ENCODE results near the gene RPS17.
"Not testable (repeated sequence)": the region's sequence is repeated elsewhere in the genome, so short reads cannot be mapped to it uniquely, and the experiment has no call there.

The RPS17 gene

DNA sequence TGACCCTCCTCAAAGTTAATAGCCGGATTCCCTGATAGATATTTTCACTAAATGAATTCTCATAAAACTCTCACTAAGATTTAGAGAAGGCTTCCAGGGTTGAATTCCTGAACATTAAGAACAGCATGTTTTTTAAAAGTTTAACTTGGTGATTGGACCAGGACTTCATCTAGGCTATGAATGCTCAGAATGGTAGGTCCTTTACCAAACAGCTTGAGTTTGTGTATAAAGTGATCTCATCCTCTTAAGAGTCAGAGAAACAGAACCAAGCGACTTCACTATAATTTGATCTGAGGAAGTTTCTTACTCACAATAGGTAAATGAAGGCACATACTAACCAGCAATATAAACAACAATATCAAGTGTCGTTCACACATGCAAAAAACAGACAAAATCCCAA is 36.2 kb downstream of the RPS17 start:
- not testable (repeated sequence) for H3K9me3 Mint-ChIP-seq, H3K4me1 Mint-ChIP-seq, H3K36me3 Mint-ChIP-seq, H3K27me3 Mint-ChIP-seq, H3K27ac Mint-ChIP-seq, H3K4me3 Mint-ChIP-seq

DNA sequence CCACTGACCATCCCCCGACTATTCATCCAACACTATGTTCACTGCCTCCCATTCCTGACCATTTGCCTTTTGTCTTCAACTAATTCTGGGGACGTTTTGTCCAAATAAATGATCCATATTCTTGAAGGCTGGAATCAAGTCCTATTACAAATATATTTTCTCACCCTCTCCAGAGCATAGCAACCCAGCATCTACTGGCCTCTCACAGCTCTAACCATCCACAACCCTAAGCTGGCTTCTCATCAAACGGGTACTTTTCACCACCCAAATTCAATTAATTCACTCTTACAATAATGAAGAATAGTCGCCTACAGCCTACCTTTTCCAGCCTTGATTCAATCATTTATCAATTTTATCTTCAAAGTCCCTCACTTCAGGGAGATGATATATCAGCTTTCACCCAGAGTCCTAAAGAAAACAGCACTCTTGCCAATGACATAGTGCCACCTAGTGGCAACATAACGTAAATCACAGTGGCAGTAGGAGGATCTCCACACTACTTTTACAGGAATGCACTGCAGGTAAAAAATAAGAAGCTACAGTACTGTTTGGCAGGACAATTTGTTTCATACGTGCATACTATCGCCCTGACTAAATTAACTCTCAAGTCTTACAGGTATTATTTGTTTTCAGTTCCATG is 37.4 kb downstream of the RPS17 start:
- not testable (repeated sequence) for H3K36me3 Mint-ChIP-seq, H3K27me3 Mint-ChIP-seq, H3K9me3 Mint-ChIP-seq, H3K27ac Mint-ChIP-seq, H3K4me3 Mint-ChIP-seq, H3K4me1 Mint-ChIP-seq

DNA sequence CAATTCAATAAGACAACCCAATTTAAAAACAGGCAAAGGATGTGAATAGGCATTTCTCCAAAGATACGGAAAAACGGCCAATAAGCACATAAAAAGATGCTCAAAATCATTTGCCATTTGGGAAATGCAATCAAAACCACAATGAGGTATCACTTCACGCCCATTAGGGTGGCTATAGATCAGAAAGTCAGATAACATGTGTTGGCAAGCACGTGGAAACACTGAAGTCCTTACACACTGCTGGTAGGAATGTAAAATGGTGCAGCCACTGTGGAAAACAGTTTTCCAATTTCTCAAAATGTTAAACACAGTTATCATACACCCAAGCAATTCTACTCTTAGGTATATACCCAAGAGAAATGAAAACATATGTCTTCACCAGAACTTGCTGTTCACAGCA is 39.5 kb downstream of the RPS17 start:
- H3K4me3 Mint-ChIP-seq, H3K27ac Mint-ChIP-seq, H3K27me3 Mint-ChIP-seq, H3K4me1 Mint-ChIP-seq, H3K36me3 Mint-ChIP-seq, H3K9me3 Mint-ChIP-seq: not testable (repeated sequence)

DNA sequence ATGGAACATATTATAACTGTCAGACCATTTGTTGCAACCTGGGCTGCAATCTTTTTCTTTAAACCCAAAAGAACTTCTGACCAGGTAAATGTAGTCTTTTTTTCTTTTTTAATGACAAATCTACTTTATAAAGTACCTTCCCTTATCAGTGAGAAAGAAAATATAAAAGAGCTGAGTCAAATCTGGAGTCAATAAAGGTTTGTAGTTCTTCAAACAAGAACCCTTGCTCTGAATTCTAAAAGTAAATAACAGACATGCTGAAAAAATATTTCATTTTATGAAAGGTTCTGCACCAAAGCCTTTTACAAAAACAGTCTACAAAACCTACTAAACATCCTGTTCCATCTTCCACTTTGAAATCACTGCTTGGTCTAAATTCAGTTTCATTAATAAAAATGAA is 42.3 kb downstream of the RPS17 start:
- H3K9me3 Mint-ChIP-seq, H3K4me1 Mint-ChIP-seq, H3K27ac Mint-ChIP-seq, H3K4me3 Mint-ChIP-seq, H3K27me3 Mint-ChIP-seq, H3K36me3 Mint-ChIP-seq: not testable (repeated sequence)

DNA sequence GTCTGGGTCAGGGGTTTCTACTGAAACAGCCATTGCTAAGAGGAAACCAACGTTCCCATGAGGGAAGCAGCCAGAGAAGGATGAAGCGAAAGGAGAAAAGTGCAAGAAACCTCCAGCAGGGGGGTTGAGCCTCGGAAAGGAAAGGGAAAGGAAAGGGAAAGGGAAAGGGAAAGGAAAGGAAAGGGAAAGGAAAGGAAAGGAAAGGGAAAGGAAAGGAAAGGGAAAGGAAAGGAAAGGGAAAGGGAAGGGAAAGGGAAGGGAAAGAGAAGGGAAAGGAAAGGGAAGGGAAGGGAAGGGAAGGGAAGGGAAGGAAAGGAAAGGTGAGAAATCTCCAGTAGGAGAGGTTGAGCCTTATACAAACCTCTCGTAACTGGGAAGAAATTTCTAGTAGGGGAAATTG is 52.0 kb downstream of the RPS17 start:
- H3K36me3 Mint-ChIP-seq, H3K27ac Mint-ChIP-seq, H3K4me3 Mint-ChIP-seq, H3K27me3 Mint-ChIP-seq, H3K4me1 Mint-ChIP-seq, H3K9me3 Mint-ChIP-seq: not testable (repeated sequence)

DNA sequence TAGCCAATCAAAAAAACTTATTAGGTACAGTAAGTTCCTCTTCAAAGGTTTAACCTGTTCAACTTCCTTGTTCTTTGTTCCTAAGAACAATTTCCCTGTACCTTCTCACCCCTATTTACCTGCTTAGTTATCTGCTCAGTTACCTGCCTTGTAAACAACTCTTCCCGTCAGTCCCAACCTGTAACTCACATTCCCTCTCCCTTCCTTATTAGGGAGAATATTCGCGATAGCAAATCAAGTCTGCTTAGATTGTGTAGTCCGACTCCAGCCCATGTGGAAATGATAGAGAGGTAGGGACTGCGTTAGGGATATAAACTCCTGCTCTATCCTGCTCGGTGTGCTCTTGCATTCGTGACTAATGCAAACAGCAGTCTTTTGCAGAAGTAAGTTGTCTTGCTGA is 53.2 kb downstream of the RPS17 start:
- not testable (repeated sequence) for H3K4me1 Mint-ChIP-seq, H3K36me3 Mint-ChIP-seq, H3K4me3 Mint-ChIP-seq, H3K27me3 Mint-ChIP-seq, H3K27ac Mint-ChIP-seq, H3K9me3 Mint-ChIP-seq
